ENCODE data around the gene TUBGCP3.

TUBGCP3 gene

DNA sequence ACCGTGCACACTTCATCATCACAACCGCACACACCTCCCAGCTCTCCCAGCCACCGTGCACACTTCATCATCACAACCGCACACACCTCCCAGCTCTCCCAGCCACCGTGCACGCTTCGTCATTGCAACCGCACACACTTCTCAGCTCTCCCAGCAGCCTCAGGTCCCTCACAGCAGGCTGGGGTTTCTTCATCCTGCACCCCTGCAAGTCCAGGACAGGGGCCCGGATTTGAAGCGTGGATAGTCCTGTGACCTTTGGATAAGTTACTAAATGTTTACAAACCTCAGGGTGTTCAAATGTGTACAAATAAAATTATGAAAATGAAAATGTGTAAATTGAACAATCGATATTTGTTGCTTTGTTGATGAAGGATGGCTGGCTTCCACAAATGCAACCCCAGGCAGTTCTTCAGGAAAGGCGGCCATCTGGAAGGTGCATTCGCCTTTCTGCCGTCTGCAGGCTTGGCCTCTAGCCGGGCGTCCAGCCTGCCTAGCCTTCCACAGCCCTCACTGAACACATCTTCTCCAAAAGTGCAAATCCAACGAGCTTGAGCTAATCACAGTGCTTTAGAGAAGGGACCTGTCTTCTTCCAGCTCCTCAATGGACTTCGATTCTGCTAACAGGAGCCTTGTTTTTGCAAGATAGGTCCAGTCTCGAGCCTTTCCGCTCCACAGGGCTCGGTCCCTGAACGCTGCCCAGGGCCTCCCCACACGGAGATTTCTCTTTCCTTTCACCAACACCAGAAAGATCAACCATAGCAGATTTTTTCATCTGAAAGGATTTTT, 137.6 kb downstream of the TUBGCP3 start:
- DNase-seq, result no peak

GRCh38 chr13:112449545-112449930, 138.4 kb downstream of the TUBGCP3 start:
- no peak for DNase-seq

DNA sequence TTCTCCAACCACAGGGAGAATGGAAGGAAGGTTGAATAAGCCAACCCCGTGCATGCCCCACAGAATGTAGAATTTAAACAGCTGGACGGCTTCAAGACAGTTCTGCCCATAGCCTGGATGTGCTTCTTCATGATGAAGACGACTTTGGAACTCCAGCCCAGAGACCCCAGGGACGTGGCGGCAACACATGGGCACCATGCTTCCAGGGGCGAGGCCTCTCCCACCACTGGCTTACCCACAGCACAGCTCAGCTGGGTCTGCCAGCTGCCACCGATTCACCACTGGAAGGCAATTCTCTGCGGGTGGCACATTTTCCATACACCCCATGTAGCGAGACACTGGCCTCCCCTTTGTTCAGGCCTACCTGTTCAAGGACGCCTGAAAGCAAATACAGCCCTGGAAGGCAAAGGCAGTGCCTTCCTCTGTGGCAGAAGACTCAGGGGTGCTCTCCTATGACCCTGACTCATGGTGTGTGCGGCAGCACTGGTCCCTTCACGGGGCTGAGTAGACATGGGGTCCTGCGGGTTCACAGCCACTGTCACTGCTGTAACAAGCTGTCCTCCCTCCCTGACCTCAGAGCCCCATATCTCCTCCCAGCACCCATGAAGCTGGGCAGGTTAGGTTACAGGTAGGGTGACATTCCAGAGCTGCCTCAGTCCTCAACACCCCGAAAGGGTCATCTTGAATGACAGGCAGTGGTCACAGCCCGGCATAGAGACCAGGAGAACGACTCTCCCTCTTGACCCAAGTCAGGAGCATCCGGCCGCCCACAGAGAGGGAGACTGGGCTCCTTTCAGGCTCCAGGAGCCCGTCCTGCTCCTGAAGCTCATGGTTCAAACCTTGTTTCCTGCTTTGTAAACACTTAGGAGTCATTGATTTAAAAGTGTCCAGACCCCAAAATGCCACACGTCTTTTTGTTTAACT, 139.1 kb downstream of the TUBGCP3 start:
- DNase-seq, result no peak

- no peak for DNase-seq
These were observed 140.0 kb downstream of the TUBGCP3 start for GRCh38 chr13:112447761-112448603.

- no peak for DNase-seq
These were observed 140.6 kb downstream of the TUBGCP3 start for GRCh38 chr13:112447306-112447705.

GRCh38 chr13:112446867-112447266, 141.1 kb downstream of the TUBGCP3 start:
- no peak for DNase-seq

DNA sequence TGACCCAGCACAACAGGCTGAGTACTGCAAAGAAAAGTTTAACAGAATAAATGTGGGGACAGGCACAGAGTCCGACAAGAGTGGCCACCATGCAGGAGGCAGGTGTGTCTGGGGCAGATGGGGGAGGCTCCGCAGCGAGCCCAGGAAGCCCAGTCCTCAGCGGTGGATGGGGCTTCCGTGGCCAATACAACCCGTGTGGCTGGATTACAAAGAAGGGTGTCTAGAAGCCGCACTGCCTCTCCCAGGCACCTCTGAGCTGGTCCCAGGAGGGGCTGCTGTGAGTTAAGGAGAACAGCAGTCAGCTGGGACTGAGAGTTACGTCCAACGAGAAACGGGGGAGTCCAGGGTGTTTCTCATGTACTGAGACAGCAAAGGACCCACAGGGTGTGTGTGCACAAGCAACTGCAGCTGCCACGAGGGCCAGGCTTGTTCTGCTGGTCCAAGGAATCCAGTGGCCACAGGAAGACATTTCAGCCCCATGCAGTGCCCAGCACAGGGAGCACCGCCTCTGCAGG, 141.5 kb downstream of the TUBGCP3 start:
- no peak for DNase-seq

GRCh38 chr13:112445411-112446271, 142.3 kb downstream of the TUBGCP3 start:
- no peak for DNase-seq

DNA sequence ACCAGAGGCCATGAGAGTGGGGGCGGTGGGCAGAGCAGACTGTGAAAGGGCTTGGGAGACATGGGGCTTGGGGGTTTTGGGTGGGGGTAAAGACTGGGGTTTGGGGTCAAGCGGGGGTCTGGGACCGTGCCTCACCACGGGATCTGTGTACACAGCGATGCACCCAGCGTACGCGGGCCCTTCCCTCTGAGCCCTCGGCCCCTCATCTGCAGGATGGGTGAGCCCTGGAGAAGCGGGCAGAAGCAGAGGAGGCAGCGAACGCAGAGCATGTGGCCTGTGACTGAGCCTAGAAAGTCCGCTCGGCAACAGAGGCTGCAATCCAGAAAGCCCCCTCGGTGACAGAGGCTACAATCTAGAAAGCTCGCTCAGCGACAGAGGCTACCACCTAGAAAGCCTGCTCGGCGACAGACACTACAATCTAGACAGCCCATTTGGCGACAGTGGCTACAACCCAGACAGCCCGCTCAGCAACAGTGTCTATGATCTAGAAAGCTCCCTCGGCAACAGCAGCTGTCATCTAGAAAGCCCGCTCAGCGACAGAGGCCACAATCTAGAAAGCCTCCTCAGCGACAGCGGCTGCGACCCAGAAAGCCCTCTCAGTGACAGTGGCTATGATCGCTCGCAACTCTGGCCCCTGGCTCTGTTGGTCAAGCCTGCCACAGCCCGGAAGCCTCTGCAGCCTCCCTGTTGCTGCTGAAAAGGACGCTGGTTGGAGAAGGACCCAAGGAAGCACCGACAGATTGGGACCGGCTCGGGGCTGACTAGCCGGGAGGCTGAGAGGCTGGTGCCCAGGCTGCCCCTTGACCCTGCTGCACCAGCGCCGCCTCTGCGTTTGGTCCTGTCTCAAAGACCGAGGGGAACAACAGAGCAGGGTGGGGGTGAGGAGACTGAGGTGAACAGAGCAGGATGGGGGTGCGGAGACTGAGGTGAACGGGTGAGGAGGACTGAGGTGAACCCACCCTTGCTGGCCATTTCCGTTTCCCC, 143.2 kb downstream of the TUBGCP3 start:
- no peak for DNase-seq

GRCh38 chr13:112443995-112444311, 144.0 kb downstream of the TUBGCP3 start:
- DNase-seq, result peak; percentile 77

- no peak for DNase-seq
These were observed 144.6 kb downstream of the TUBGCP3 start for GRCh38 chr13:112443191-112443994.

DNA sequence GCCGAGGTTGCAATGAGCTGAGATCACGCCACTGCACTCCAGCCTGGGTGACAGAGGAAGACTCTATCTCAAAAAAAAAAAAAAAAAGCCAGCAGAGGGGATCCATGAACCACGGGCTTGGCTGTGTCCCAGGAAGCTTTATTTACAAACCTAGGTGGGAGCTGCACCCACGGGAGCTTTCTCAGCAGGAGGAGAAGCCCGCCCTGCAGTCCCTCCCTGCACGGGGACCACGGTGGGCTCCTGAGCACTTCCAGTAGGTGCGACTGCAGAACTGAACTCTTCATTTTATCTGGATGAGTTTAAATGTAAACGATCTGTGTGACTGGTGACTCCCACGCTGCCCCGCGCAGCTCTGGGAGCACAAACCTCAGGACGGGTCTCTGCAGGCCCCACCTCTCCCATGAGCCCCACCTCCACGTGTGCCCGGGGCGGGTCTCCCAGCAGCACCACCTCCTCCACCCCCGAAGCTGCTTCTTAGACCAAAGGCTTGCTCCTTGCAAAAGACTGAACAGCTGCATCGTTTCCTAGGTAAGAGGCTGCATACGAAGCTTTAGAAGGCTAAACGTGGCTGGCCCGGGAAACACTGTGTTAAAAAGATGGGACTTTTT, 145.4 kb downstream of the TUBGCP3 start:
- no peak for DNase-seq

DNA sequence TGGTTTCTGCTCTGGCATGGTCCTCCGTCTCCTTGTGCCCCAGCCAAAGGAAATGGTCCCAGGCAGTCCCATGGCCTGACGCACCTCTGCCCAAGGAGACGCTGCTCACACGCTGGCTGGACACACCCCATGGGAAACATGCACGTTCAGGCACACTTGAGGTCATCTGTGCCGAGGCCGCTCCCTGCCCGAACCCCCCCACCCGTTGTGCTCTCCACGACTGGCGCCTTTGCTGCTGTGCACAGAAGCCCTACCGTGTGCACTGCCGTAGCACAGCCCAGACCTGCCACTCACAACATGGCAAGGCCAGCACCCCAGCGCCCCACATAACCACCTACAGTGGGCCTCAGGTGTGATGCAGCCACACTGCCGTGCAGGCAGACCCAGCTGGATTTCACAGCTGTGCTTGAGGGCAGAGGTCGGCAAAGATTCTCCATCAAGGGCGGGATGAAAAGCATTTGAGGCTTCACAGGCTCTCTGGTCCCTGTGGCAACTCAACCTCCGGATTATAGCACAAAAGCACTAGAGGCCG, 146.1 kb downstream of the TUBGCP3 start:
- DNase-seq, result no peak

DNA sequence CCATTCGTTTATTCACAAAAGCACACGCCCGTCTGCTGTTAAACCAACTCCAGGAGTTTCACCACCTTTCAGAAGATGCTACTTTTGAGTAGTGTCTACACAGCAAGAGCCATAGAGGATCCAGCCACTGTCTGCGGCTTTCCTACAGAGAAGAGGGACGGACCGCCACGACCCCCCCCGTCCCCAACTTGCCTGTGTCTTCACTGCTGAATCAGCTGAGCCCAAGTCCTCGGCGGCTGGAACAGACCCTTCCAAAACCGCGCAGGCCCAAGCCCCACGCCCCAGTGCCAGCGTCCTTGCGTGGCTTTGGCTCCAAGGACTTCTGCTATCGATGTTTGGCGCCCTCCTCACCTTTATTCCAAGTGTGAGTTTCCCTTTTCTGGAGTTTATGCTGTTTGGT, 146.7 kb downstream of the TUBGCP3 start:
- no peak for DNase-seq

- DNase-seq, result no peak
These were observed 149.4 kb downstream of the TUBGCP3 start for GRCh38 chr13:112438515-112438914.

DNA sequence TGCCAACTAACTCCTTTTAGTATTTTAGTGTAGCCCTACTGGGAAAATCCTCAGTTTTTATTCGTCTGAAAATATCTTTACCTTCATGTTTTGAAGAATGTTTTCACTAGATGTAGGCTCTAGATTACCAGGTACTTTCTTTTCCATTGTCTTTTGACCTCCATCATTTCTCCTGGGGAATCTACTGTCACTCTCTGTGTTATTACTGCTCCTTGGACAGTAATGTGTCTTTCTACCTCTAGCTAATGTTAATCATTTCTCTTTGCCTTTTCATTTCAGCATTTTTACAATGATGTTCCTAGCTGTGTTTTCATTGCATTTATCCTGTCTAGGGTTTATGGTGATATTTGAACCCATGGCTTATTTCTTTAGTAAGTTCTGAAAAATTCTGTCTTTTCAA, 149.9 kb downstream of the TUBGCP3 start:
- DNase-seq, result no peak

DNA sequence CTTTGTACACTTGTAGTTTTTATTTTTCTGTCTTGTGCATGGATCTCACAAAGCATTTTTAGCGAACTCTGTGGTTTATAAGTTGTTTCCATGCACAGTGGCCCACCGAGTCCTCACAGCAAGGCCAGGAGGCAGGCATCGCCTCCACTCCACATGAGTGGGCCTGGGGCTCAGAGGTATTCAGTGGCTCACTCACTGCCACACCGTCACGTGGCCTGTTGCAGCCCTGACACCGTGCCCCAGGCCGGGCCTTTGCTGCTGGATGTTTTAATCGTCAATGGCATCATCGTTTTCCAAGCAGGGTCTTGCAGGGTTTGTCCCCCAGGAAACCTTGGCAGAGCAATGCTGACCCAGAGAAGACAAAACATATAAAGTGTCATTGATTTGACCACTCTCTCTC, 152.0 kb downstream of the TUBGCP3 start:
- DNase-seq, result no peak
